GM13977 (cell line): ENCODE results near the gene MOBP.

Experiments used
- DNase-seq: peaks from one replicate; pipeline ENCODE4 v3.0.0; 2012; ENCODE audit warnings: low spot score
- in situ Hi-C: fragments of 300-500 bp; cut with MboI; formaldehyde crosslinking; loops from one replicate; pipeline ENCODE4 v1.12.0; 2022; ENCODE audit warnings: low sequenced_read_pairs, low pct_unique_long_range_greater_than_20kb, mixed read lengths, inconsistent platforms; ENCODE audit not compliant: unreplicated experiment
- TF ChIP-seq, protein P1 (sequence below): IDR thresholded peaks from 2 replicates; pipeline ENCODE4 v1.5.1; 2012; ENCODE audit warnings: mild to moderate bottlenecking, control low read depth; ENCODE audit not compliant: insufficient read depth; ENCODE audit errors: extremely low read depth, missing control alignments

The MOBP gene

DNA sequence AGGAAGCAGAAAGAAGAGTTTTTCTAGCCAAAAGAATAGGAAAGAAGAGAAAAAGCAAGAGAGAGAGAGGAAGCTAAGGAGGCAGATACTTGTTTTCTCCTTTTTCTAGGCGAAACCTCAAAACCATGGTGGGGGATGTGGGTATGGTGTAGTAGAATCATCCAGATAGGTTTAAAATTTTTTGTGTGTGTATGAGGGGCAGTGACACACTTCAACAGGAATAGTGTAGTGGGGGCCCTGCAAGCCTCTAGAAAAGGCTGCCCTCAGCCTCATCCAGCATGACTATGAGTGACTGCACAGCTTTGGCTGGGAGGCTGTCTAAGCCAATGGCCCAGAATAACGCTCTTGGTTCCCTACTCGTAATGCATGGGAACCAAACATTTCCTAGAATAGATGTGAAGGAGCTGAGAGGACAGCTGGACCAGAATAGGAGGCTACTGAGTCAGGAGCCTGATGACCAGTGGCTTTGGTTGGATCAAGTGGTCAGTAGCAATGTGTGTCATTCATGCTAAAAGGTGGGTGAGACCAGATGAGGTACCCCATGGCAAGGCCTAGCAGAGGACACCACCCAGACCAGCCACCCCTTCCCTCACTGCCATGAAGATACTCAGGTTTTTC is 24.4 kb downstream of the MOBP start:
- TF ChIP-seq, protein P1, sequence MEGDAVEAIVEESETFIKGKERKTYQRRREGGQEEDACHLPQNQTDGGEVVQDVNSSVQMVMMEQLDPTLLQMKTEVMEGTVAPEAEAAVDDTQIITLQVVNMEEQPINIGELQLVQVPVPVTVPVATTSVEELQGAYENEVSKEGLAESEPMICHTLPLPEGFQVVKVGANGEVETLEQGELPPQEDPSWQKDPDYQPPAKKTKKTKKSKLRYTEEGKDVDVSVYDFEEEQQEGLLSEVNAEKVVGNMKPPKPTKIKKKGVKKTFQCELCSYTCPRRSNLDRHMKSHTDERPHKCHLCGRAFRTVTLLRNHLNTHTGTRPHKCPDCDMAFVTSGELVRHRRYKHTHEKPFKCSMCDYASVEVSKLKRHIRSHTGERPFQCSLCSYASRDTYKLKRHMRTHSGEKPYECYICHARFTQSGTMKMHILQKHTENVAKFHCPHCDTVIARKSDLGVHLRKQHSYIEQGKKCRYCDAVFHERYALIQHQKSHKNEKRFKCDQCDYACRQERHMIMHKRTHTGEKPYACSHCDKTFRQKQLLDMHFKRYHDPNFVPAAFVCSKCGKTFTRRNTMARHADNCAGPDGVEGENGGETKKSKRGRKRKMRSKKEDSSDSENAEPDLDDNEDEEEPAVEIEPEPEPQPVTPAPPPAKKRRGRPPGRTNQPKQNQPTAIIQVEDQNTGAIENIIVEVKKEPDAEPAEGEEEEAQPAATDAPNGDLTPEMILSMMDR, result no peak
- in situ Hi-C loops, result no loop called here
- no peak for DNase-seq

DNA sequence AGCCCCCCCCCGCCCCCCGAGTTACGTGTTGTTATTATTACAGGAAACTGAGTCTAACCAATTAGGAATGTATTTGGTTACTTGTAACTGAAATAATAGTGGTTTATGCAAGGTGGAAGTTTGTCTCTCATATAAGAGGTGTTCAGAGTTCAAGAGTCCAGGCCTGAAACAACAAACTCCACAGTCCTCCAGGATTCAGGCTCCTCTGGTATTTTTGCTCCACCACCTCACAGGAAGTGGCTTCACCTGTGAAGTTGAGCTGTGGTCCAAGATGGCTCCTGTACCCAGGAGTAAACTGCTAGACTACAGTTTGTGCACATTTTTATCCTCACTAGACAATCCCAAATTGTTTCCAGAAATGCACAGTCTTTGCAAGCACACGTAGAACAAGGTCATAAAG is 27.3 kb downstream of the MOBP start:
- no peak for DNase-seq
- TF ChIP-seq, protein P1, result no peak
- in situ Hi-C loops, result no loop called here

DNA sequence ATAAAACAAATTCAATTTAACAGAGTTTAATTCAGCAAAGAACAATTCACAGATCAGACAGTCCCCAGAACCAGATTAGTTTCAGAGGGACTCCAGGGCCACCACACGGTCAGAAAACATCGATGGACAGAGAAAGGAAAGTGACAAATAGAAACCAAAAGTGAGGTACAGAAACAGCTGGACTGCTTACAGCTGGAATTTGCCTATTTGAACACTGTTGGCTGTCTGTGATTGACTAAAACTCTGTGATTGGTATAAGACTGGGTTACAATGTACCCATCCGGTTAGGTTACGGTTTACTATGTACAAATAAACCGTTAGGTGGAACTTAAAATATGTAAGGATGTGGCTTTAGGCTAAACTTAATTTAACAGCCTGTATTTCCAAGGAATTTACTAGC is 30.3 kb downstream of the MOBP start:
- in situ Hi-C loops, result no loop called here
- TF ChIP-seq, protein P1, result no peak
- DNase-seq, result no peak

DNA sequence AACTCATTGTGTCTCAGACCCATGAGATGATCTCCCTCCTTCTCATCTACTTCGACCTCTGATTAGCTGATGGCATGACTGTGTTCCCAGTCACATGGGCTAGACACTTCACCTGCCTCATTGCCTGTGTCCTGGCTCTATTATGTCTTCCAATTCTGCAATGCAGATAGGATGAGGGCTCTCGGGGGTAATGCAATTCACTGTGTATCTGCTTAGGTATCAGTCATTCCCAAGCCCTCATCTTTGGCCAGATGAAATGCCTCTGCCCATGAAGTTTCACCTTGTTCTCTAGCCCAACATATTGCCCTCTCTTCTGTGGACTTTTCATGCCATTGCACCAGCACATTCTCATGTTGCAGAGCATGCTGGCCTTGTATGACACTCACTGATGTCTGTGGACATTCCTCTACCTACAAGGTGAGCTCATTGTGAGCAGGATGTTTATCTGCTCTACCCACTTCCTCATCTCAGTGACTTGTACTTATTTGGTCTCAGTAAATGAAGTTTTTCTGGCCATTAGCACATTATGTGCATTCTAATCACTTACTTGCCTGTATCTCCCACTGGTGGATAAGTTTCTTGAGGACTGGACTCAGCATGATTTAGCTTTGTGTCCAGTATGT is 32.3 kb downstream of the MOBP start:
- in situ Hi-C loops, result no loop called here

DNA sequence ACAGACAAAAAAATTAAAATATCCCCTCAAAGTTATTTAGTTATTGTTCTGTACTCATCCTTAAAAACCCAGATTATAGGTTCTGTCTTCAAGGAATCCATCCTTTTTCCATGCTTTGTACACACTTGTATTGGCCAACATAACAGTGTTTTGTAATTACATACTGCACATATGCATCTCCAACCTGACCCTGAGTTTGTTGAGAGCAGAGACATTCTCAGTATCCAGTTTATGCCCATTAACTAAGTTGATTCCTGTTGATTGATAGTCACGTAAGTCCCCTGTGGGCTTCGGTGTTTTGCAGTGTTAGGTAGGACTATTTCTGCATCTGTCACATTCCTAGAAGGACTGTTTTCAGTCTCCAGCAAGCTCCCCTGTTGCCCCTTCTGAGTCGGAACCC is 33.6 kb downstream of the MOBP start:
- in situ Hi-C loops, result no loop called here
- TF ChIP-seq, protein P1, result no peak

More for the DNA sequence above, 32.3 kb downstream of the MOBP start:
- TF ChIP-seq, protein P1, result no peak
- no peak for DNase-seq

DNA sequence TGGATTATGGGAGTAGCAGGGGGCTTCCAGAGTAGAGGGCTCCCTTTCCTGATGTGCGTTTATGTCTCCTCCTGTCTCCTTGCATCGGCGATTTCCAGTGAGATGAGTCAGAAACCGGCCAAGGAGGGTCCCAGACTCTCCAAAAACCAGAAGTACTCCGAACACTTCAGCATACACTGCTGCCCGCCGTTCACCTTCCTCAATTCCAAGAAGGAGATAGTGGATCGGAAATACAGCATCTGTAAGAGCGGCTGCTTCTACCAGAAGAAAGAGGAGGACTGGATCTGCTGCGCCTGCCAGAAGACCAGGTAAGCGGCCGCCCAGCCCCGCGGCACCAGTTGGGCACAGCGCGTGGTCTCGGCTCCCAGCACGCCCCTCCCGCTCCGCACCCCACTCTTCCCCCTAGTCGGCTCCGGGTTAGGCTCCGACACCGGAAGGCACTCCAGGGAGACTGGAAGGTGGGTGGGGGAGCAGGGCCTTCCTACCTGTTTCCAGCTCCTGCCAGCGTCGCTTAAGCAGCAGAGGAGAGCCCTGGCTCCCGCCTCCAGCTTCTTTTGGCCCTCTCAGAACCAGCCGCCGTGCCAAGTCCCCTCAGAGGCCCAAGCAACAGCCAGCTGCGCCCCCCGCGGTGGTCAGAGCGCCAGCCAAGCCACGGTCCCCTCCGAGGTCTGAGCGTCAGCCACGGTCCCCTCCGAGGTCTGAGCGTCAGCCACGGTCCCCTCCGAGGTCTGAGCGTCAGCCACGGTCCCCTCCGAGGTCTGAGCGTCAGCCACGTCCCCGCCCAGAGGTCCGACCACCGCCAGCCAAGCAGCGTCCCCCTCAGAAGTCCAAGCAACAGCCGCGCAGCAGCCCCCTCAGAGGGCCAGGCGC is 34.7 kb downstream of the MOBP start:
- TF ChIP-seq, protein P1, result no peak
- no peak for DNase-seq
- in situ Hi-C loops, result no loop called here

More for the DNA sequence above, 33.6 kb downstream of the MOBP start:
- no peak for DNase-seq
